ENCODE results near the gene LRRC38.
"Not testable (repeated sequence)": the region's sequence is repeated elsewhere in the genome, so short reads cannot be mapped to it uniquely, and the experiment has no call there.

LRRC38 gene, protein sequence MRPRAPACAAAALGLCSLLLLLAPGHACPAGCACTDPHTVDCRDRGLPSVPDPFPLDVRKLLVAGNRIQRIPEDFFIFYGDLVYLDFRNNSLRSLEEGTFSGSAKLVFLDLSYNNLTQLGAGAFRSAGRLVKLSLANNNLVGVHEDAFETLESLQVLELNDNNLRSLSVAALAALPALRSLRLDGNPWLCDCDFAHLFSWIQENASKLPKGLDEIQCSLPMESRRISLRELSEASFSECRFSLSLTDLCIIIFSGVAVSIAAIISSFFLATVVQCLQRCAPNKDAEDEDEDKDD

GRCh38 chr1:13513895-13514546 lies at the start of gene LRRC38:
Gene LRRC38, minus strand, starts transcription at chr1:13514003. Its CDS starts 410 bp downstream, at chr1:13513593.
- DNase-seq, result no peak

DNA sequence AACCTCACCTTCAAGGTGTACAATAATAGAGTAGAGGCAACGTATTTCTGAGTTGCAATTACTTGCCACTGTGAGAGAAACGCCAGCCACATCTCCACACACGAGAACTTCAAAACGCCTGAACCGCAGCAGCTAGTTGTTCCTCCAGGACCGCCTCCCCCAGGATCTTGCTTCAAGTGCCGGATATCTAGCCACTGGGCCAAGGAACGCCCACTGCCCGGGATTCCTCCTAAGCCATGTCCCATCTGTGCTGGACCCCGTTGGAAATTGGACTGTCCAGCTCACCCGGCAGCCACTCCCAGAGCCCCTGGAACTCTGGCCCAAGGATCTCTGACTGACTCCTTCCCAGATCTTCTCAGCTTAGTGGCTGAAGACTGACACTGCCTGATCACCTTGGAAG lies 49.2 kb upstream of the LRRC38 start:
- not testable (repeated sequence) for DNase-seq

DNA sequence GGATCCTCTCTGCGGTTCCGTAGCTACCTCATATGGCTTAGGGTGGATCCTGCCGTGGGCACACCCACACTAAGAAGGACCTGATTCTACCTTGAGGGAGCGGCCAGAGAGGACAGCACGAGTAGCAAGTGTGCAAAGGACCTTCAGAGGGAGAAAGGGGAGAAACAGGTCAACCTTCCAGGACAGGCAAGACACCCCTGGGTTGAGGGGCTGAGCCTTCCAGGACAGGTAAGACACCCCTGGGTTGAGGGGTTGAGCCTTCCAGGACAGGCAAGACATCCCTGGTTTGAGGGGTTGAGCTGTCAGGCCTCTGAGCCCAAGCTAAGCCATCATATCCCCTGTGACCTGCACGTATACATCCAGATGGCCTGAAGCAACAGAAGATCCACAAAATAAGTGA lies 46.7 kb upstream of the LRRC38 start:
- DNase-seq, result no peak

DNA sequence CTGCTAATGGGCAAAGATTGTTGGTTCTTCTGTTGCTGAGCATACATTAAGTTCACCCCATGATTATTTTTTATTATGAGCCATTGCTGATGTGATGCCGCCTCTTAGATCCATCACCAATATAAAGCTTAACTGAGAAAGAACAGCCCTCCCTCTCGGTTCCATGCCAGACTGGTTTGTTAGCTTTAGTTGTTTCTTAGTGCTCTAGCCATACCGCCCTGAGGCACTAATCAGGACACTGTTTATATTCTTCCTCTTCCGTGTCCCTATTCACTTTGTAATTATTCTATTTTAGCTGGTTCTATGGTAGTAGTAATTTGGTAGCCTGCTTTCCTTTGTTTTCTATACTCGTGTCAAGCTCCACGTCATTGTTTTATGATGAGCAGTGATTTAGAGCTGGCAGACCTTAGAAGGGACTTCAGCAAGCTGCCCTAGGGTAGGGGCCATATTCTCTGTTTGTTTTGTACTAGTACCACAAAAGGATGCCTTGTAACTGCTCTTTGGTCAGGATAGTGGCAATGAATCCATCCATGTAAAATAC lies 42.5 kb upstream of the LRRC38 start:
- no peak for DNase-seq

DNA sequence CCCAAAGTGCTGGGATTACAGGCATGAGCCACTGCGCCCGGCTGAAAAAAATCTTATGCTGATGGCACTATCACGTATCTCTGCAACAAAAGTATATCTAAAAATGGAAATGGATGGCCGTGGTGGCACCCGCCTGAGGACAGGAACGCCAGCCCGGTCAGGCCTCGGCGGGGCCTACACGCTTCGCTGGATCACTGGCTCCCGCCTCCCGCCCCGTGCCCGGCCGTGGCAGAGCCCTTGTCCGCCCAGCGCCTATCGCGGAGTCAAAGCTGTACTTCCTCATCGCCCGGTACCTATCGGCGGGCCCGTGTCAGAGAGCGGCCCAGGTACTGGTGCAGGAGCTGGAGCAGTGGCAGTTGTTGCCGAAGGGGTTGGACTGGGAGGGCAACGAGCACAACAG lies 41.0 kb upstream of the LRRC38 start:
- no peak for DNase-seq

GRCh38 chr1:13550663-13551062 lies 36.9 kb upstream of the LRRC38 start:
- DNase-seq, result no peak

- DNase-seq, result no peak
Observed at GRCh38 chr1:13549521-13549920, 35.7 kb upstream of the LRRC38 start.

DNA sequence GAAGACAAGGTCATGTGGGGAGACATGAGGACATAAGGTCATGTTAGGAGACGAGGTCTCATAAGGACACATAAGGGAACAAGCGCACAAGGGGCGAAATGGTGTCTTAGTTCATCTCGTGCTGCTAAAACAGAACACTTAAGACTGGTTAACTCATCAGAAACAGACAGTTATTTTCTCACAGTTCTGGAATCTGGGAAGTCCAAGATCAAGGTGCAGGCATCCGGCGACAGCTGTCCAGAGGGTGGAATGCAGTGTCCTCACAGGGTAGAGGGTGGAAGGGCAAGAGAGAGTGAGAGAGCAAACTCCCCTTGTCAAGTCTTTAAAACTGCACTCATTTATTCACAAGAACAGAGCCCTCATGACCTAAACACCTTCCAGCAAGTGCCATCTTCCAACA lies 35.2 kb upstream of the LRRC38 start:
- no peak for DNase-seq

DNA sequence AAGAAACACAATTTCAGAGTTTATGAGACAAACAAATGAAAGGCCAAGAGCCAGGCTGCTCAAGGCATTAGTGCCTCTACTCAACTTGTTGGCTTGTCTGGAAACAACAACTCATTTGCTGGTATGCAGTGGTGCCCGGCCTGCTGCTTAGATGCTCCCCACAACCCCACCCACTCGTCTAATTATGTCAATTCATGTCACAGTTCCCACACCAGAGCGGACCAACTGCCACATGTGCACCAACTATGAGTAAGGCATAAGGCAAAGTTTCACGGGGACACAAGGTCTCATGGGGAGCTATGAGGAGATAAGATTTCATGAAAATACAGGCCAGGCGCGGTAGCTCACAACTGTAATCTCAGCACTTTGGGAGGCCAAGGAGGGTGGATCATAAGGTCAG lies 34.5 kb upstream of the LRRC38 start:
- no peak for DNase-seq

- DNase-seq, result no peak
Observed at GRCh38 chr1:13546791-13547190, 33.0 kb upstream of the LRRC38 start.

DNA sequence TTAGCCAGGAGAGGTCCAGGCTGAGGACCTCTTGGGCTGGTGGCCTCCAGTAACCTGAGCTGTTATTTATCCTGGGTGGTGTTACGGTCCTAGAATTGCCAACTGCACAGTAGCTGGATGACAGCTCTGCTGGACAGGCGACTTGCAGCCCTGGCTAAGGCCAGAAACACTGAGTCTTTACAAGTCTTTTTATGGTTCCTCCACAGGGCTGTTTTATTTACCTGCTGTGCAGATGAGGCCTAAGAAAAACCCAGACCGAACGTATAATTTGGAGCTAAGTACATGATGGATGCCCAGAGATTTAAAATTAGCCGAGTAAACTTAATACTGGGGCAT lies 30.4 kb upstream of the LRRC38 start:
- no peak for DNase-seq

GRCh38 chr1:13543451-13544220 lies 29.8 kb upstream of the LRRC38 start:
- no peak for DNase-seq

DNA sequence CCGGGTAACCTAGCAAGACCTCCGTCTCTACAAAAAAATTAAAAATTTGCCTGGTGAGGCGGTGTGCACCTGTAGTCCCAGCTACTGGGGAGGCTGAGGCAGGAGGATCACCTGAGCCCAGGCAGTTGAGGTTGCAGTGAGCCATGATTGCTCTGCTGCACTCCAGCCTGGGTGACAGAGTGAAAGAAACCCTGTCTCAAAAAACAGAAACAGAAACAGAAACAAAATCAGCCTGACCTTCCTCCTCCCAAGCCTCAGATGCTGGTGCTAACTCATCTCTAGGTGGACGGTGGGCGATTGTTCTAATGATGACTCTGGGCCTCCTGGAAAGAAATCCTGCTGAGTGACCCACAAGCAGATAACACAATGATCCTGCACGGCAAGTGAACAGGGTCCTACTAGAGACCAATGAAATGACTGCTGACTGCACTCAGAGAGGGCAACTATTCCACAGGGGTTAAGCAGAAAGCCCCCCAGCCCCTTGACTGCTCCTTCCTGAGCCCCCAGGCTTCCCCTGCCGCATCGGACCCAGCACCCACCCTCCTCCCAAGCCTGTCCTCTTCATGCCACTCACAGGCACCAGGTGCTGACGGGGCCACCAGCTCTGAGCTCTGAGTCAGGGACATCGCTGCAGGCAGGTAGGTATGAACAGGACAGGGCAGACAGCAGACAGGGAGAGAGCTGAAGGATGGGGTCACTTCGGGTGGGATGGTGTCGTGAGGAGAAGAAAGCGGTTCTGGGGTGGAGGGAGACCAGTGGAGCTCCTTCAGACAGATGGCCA lies 27.8 kb upstream of the LRRC38 start:
- DNase-seq, result no peak

DNA sequence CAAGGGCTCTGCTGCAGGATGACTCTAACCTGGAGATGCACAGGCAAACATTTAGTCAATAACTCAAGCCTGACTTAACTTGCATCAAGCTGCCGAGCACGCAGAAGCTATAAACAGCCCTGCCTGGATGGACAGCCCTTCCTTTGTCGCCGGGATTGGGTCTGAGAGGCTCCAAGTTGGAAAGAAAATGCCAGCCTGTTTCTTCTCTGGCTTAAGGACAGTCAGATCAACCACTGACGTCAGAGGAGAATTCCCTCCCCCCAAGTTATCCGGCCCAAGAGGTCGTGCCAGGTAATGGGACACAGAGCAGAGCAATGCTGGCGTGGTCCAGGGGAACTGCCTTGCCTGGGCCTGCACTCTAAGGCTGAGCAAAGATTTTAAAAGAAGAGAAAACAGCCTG lies 27.1 kb upstream of the LRRC38 start:
- no peak for DNase-seq

GRCh38 chr1:13539683-13540082 lies 25.9 kb upstream of the LRRC38 start:
- no peak for DNase-seq

DNA sequence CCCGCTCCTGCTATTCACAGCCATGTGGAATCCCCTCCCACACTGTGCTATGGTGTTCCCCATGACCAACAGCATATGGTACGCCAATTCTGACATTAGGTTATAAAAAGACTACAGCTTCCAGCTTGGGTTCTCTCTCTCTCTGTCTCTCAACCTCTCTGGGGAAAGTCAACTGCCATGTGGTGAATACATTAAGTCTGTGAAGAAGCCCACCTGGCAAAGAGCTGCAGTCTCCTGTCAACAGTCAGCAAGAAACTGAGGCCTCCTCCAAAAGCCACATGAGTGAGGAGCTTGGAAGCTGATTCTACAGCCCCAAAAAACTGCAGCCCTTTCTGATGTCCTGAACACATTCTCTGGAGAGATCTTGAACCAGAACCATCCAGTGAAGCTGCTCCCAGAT lies 25.0 kb upstream of the LRRC38 start:
- DNase-seq, result no peak

- DNase-seq, result no peak
Observed at GRCh38 chr1:13536571-13536970, 22.8 kb upstream of the LRRC38 start.

- DNase-seq, result no peak
Observed at GRCh38 chr1:13535227-13535626, 21.4 kb upstream of the LRRC38 start.

DNA sequence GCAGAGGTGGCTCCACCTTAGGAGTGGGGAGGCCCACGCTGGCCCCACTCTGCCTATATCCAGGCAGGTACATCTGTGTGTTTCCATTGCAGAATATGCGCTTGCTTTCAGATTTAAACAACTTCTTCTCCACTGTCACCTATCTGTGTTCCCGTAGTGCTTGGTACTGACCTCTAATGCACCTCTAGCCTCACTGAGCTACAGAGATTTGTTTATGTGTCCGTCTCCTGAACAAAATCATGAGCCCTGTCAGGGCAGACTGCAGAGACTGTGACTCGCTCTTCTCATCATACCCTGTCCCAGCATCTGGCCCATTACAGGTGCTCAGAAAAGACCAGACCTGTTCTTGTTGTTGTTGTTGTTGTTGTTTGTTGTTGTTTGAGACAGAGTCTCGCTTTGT lies 14.5 kb upstream of the LRRC38 start:
- no peak for DNase-seq

DNA sequence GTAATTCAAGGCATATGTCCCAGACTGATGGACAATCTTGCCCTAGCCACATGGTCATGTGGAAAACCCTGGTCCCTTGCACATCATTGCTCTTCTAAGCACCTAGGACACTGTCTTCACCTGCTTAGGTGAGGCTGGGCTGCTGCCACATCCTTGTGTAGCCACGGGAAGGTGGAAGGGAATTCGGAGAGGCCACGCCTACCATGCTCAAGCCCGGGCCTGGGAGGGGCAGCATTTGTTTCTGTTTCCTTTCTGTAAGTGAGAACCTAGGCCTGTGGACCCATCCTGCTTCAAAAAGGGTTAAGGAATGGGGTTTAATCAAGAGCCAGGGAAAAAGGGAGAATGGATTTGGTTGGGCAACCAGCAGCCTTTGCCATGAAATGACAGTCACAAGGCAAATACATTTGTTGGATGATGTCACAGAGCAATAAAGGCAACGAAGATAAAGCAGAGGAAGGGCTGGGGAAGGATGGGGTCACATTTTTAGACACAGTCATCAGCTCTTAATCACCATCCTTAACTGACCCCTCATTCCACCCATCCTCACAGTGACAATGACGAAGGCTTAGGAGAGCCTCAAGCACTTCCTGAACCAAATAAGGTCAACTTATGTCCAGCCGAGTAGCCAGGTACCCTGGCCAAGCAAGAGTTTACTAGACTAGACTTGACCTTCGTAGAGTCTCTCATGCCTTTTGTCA lies 10.1 kb upstream of the LRRC38 start:
- no peak for DNase-seq

- no peak for DNase-seq
Observed at GRCh38 chr1:13520985-13521384, 7.2 kb upstream of the LRRC38 start.

GRCh38 chr1:13517193-13517812 lies 3.5 kb upstream of the LRRC38 start:
- DNase-seq, result no peak

Measured in activated CD4-positive, alpha-beta T cell treated with anti-CD3 and anti-CD28 coated beads for 4 hours (primary cell).